Nephron (organoid): ENCODE data around the gene OBSL1.

ENCODE experiments used
- H3K27ac Mint-ChIP-seq, 3 experiments: 2 replicates each; pipeline ENCODE4 v1.8.0; 2020; ENCODE audit warnings: mixed read lengths in 3 of 3, mild to moderate bottlenecking in 2 of 3, moderate library complexity in 1 of 3
- H3K27me3 Mint-ChIP-seq: 2 replicates; pipeline ENCODE4 v1.8.0; 2021; ENCODE audit warnings: low read depth, mild to moderate bottlenecking, moderate library complexity, mixed read lengths
- H3K36me3 Mint-ChIP-seq: 2 replicates; pipeline ENCODE4 v1.8.0; 2020; ENCODE audit warnings: low read depth, mixed read lengths
- H3K4me1 Mint-ChIP-seq: 2 replicates; pipeline ENCODE4 v1.8.0; 2020; ENCODE audit warnings: mixed read lengths
- H3K4me3 Mint-ChIP-seq, 3 experiments: 2 replicates each; pipeline ENCODE4 v1.8.0; 2020; ENCODE audit warnings: mild to moderate bottlenecking in 3 of 3, mixed read lengths in 3 of 3, moderate library complexity in 2 of 3
- H3K9me3 Mint-ChIP-seq: 2 replicates; pipeline ENCODE4 v1.8.0; 2020; ENCODE audit warnings: mixed read lengths
- TF ChIP-seq, protein P1 (sequence below), 3 experiments: fragments of 200-600 bp; sonication (generic); IDR thresholded peaks; one replicate each; pipeline ENCODE4 v1.5.0; 2021; ENCODE audit warnings: antibody characterized with exemption in 3 of 3; ENCODE audit not compliant: unreplicated experiment in 3 of 3

The OBSL1 gene

GRCh38 chr2:219543596-219544358 is 27.6 kb downstream of the OBSL1 start, which contains the start of the genes CHPF and TMEM198:
CHPF (minus strand) TSS chr2:219543809; CDS start chr2:219543538, 271 bp downstream.
TMEM198 (plus strand) TSS chr2:219544028; CDS start chr2:219544728, 700 bp downstream.
- H3K27me3 Mint-ChIP-seq = peaks cover 16% of the 10 kb centered on the region
- peaks cover 38% of the 10 kb centered on the region for H3K4me1 Mint-ChIP-seq
- TF ChIP-seq, protein P1, sequence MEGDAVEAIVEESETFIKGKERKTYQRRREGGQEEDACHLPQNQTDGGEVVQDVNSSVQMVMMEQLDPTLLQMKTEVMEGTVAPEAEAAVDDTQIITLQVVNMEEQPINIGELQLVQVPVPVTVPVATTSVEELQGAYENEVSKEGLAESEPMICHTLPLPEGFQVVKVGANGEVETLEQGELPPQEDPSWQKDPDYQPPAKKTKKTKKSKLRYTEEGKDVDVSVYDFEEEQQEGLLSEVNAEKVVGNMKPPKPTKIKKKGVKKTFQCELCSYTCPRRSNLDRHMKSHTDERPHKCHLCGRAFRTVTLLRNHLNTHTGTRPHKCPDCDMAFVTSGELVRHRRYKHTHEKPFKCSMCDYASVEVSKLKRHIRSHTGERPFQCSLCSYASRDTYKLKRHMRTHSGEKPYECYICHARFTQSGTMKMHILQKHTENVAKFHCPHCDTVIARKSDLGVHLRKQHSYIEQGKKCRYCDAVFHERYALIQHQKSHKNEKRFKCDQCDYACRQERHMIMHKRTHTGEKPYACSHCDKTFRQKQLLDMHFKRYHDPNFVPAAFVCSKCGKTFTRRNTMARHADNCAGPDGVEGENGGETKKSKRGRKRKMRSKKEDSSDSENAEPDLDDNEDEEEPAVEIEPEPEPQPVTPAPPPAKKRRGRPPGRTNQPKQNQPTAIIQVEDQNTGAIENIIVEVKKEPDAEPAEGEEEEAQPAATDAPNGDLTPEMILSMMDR (IDR thresholded peaks at IDR 0.05; ENCODE audit: unreplicated experiment in 3 of 3) = no peak
- H3K36me3 Mint-ChIP-seq = peaks cover 18% of the 10 kb centered on the region
- peak within 1 kb of the TSS in 2 of 3 experiments; percentile 56 to 77 for H3K27ac Mint-ChIP-seq
- no peaks in the 10 kb centered on the region for H3K9me3 Mint-ChIP-seq
- peak within 1 kb of the TSS; percentile 87 to 90 (median 89) for H3K4me3 Mint-ChIP-seq

DNA sequence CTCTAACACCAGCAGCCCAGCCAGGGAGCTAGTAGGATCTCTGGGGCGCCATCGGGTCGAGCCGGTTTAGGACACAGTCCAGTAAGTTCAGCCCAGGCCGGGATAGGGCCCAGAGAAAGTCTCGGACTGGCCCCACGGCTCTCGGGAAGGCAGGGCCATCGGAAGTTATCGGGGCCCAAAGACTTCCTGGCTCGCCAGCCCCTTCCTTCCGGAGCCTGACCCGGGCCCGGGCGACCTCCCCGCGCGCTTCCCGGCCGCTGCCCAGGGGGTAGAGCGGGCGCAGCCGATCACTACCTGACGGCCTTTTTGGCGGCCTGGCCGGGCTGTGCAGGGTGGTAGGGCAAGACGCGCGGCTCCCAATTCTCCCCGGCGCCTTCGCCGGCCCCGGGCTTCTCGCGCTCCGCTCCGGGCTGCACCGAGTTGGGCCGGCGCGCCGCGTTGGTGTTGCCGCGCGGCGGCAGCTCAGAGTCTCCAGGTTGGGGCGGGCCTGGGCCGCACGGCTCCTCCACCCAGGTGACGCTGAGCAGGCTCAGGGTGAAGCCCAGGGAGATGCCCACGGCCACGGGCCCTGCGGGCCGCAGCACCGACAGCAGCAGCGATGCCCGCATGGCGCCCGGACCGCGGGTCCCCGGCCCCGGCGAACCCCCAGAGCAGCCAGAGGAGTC is 28.3 kb downstream of the OBSL1 start:
- TF ChIP-seq, protein P1 (IDR thresholded peaks at IDR 0.05; ENCODE audit: unreplicated experiment in 3 of 3) = no peak
- Mint-ChIP-seq H3K4me3 (peak overlapping the region; percentile 87 to 90 (median 89)), H3K36me3 (peaks cover 18% of the 10 kb centered on the region), H3K9me3 (no peaks in the 10 kb centered on the region), H3K4me1 (peaks cover 43% of the 10 kb centered on the region), H3K27ac (peak overlapping the region in 2 of 3 experiments; percentile 46 to 56), H3K27me3 (peaks cover 16% of the 10 kb centered on the region)

- Mint-ChIP-seq H3K36me3 (peaks cover 12% of the 10 kb centered on the region), H3K4me3 (peak overlapping the region; percentile 66 to 89 (median 87))
These were observed 29.6 kb downstream of the OBSL1 start for GRCh38 chr2:219541611-219542180.

GRCh38 chr2:219540784-219541504 is 30.4 kb downstream of the OBSL1 start:
- H3K36me3 Mint-ChIP-seq = peaks cover 12% of the 10 kb centered on the region
- no peaks in the 10 kb centered on the region for H3K9me3 Mint-ChIP-seq
- H3K27me3 Mint-ChIP-seq = peaks cover 10% of the 10 kb centered on the region
- H3K4me3 Mint-ChIP-seq = peak overlapping the region in 2 of 3 experiments; percentile 66 to 89
- no peak overlapping the region for H3K27ac Mint-ChIP-seq
- peaks cover 38% of the 10 kb centered on the region for H3K4me1 Mint-ChIP-seq
- TF ChIP-seq, protein P1 (IDR thresholded peaks at IDR 0.05; ENCODE audit: unreplicated experiment in 3 of 3) = no peak

More at GRCh38 chr2:219541611-219542180, 29.6 kb downstream of the OBSL1 start:
- peaks cover 13% of the 10 kb centered on the region for H3K27me3 Mint-ChIP-seq
- TF ChIP-seq, protein P1 (IDR thresholded peaks at IDR 0.05; ENCODE audit: unreplicated experiment in 3 of 3) = peak; percentile 99 to 100 (median 100)
- no peak overlapping the region for H3K27ac Mint-ChIP-seq
- H3K9me3 Mint-ChIP-seq = no peaks in the 10 kb centered on the region
- peaks cover 43% of the 10 kb centered on the region for H3K4me1 Mint-ChIP-seq

GRCh38 chr2:219539926-219540678 is 31.2 kb downstream of the OBSL1 start:
- H3K4me3 Mint-ChIP-seq = peak overlapping the region in 1 of 3 experiments; percentile 34
- H3K4me1 Mint-ChIP-seq = peaks cover 32% of the 10 kb centered on the region
- H3K27me3 Mint-ChIP-seq = peaks cover 9% of the 10 kb centered on the region
- no peaks in the 10 kb centered on the region for H3K9me3 Mint-ChIP-seq
- H3K36me3 Mint-ChIP-seq = peaks cover 12% of the 10 kb centered on the region
- no peak overlapping the region for H3K27ac Mint-ChIP-seq
- TF ChIP-seq, protein P1 (IDR thresholded peaks at IDR 0.05; ENCODE audit: unreplicated experiment in 3 of 3) = no peak
